ENCODE data around the gene MMRN1.

DNA sequence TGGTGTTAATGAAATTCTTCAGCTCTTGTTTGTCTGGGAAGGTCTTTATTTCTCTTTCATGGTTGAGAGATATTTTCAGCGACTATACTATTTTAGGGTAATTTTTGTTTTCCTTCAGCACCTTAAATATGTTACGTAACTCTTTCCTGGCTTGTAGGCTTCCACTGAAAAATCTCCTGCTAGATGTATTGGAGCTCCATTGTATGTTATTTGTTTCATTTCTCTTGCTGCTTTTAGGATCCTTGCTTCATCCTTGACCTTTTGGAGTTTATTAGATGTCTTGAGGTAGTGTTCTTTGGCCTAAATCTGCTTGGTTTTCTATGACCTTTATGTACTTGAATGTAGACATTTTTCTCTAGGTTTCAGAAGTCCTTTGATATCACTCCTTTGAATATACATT is 93.6 kb downstream of the MMRN1 start:
- TF ChIP-seq, protein P1, sequence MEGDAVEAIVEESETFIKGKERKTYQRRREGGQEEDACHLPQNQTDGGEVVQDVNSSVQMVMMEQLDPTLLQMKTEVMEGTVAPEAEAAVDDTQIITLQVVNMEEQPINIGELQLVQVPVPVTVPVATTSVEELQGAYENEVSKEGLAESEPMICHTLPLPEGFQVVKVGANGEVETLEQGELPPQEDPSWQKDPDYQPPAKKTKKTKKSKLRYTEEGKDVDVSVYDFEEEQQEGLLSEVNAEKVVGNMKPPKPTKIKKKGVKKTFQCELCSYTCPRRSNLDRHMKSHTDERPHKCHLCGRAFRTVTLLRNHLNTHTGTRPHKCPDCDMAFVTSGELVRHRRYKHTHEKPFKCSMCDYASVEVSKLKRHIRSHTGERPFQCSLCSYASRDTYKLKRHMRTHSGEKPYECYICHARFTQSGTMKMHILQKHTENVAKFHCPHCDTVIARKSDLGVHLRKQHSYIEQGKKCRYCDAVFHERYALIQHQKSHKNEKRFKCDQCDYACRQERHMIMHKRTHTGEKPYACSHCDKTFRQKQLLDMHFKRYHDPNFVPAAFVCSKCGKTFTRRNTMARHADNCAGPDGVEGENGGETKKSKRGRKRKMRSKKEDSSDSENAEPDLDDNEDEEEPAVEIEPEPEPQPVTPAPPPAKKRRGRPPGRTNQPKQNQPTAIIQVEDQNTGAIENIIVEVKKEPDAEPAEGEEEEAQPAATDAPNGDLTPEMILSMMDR (IDR thresholded peaks at IDR 0.05; ENCODE audit: poor library complexity), result no peak
- no peak for TF ChIP-seq EZH2 (IDR thresholded peaks at IDR 0.05; ENCODE audit: borderline replicate concordance)
